ENCODE measurements around the gene CNIH2. TPM values are rescaled to one million over a fixed set of nuclear protein-coding genes. Genes with fewer than 3 reads are reported as not detected.

The CNIH2 gene
- total RNA-seq, 1 experiment from 2014 or later = 1.3 TPM

- no peak overlapping the region for H3K4me2 ChIP-seq (ENCODE audit: low read length)
- no peak overlapping the region for H2AFZ ChIP-seq (ENCODE audit: low read depth, low read length, poor library complexity, severe bottlenecking)
- DNase-seq (ENCODE audit: low read depth, low spot score) = no peak
- no peaks in the 10 kb centered on the region for H4K20me1 ChIP-seq (ENCODE audit: insufficient read depth)
- H3K27ac ChIP-seq (ENCODE audit: low read depth, low read length) = no peak overlapping the region
- ChIA-PET CTCF (no interaction called here), RAD21 (ENCODE audit: low non-redundant PET in 1 of 2, low total read pairs in 2 of 2, uncharacterized antibody in 2 of 2, unreplicated experiment in 2 of 2) (no interaction called here), POLR2A (no interaction called here)
- H3K79me2 ChIP-seq (ENCODE audit: insufficient read depth, low read length) = no peaks in the 10 kb centered on the region
- H3K9me2 ChIP-seq (ENCODE audit: insufficient read depth) = no peaks in the 10 kb centered on the region
- TF ChIP-seq TCF7L2 (IDR thresholded peaks at IDR 0.05; ENCODE audit: borderline replicate concordance, extremely low read depth, insufficient read depth, insufficient read length) (no peak), EZH2 (IDR thresholded peaks at IDR 0.05) (no peak), MAX (IDR thresholded peaks at IDR 0.05) (no peak), SIN3A (IDR thresholded peaks at IDR 0.05; ENCODE audit: low read depth) (no peak), CEBPB (IDR thresholded peaks at IDR 0.05; ENCODE audit: low read depth) (no peak), ATF3 (IDR thresholded peaks at IDR 0.05) (no peak), YY1 (IDR thresholded peaks at IDR 0.05; ENCODE audit: extremely low read depth, insufficient replicate concordance, low read depth, low read length) (no peak), REST (IDR thresholded peaks at IDR 0.05; ENCODE audit: low read depth) (no peak)
- no peak overlapping the region for H3K4me3 ChIP-seq (replicated peaks in 1 of 2; ENCODE audit: low read depth in 1 of 2, low read length in 2 of 2)
- ATAC-seq = no peak
- H3K9ac ChIP-seq (ENCODE audit: low read length) = no peak overlapping the region
- H3K27me3 ChIP-seq (ENCODE audit: insufficient read depth, low read length) = no peaks in the 10 kb centered on the region
- H3K4me1 ChIP-seq (ENCODE audit: control insufficient read depth in 1 of 2, insufficient read depth in 2 of 2, low read length in 2 of 2) = no peaks in the 10 kb centered on the region
- intact Hi-C loops (cut with micrococcal nuclease) = no loop called here
- H3K36me3 ChIP-seq (ENCODE audit: control insufficient read depth in 1 of 2, insufficient read depth in 2 of 2, low read length in 2 of 2) = peaks cover 3 to 4% of the 10 kb centered on the region in 2 experiments; a peak in 1 of 4 replicates
- BruUV-seq (replicated peaks) = no TSS peak
- no peaks in the 10 kb centered on the region for H3K9me3 ChIP-seq (ENCODE audit: control insufficient read depth in 1 of 2, insufficient read depth in 1 of 2, low read depth in 1 of 2, low read length in 2 of 2)
Observed at GRCh38 chr11:66228521-66228920, 49.5 kb upstream of the CNIH2 start.

Measured in HCT116 (cell line).